IMR-90 (cell line): ENCODE data around the gene DPP8. TPM values are rescaled to one million over a fixed set of nuclear protein-coding genes. Genes with fewer than 3 reads are reported as not detected.

Experiments used
- ATAC-seq: fragments of 200-7000 bp; cut with Tn5 transposase; 2 replicates; pipeline ENCODE4 v1.9.1; 2020; ENCODE audit warnings: low read depth, mild to moderate bottlenecking, moderate library complexity
- BruUV-seq: library from RNA; stranded (reverse); fragments of 400-500 nt; replicated peaks from 2 replicates; lab custom pipeline; 2021; lab: Mats Ljungman, UMichigan
- CTCF ChIA-PET: fragments of 300-600 bp; formaldehyde crosslinking; extraction: SDS; loops from one replicate; lab custom pipeline; 2021; ENCODE audit warnings: antibody characterized with exemption; lab: Yijun Ruan, JAX
- POLR2A ChIA-PET: fragments of 300-600 bp; sonication (Branson Sonifier 250); formaldehyde crosslinking; loops from one replicate; lab custom pipeline; 2022; ENCODE audit warnings: antibody characterized with exemption; ENCODE audit not compliant: unreplicated experiment; lab: Charles Lee
- DNase-seq: peaks from one replicate; pipeline ENCODE4 v3.0.0; 2013
- H2AFZ ChIP-seq: replicated peaks from 2 replicates; pipeline ENCODE3; 2013; ENCODE audit warnings: low read length, mild to moderate bottlenecking; ENCODE audit not compliant: poor library complexity
- H2AK5ac ChIP-seq: 2 replicates; pipeline ENCODE4 v1.6.1; 2013; ENCODE audit warnings: low read depth, low read length, inconsistent platforms
- H2AK9ac ChIP-seq: replicated peaks from 2 replicates; pipeline ENCODE3; 2013; ENCODE audit warnings: mild to moderate bottlenecking, low read depth, low read length, moderate library complexity; ENCODE audit not compliant: poor library complexity
- H2BK120ac ChIP-seq: 2 replicates; pipeline ENCODE4 v1.6.1; 2013; ENCODE audit warnings: low read depth, low read length, inconsistent platforms
- H2BK15ac ChIP-seq: 3 replicates; pipeline ENCODE4 v1.6.1; 2013; ENCODE audit warnings: low read depth, low read length, inconsistent platforms
- H2BK20ac ChIP-seq: 2 replicates; pipeline ENCODE4 v1.6.1; 2013; ENCODE audit warnings: low read depth, mild to moderate bottlenecking, inconsistent platforms, low read length, moderate library complexity
- H2BK5ac ChIP-seq: 2 replicates; pipeline ENCODE4 v1.6.1; 2013; ENCODE audit warnings: mild to moderate bottlenecking, low read depth, low read length, inconsistent platforms; ENCODE audit not compliant: poor library complexity, severe bottlenecking
- H3K14ac ChIP-seq: replicated peaks from 2 replicates; pipeline ENCODE4 v1.6.1; 2013; ENCODE audit warnings: low read depth, low read length, inconsistent platforms
- H3K18ac ChIP-seq: 2 replicates; pipeline ENCODE4 v1.6.1; 2013; ENCODE audit warnings: low read depth, low read length, control low read depth
- H3K23ac ChIP-seq: 2 replicates; pipeline ENCODE4 v1.6.1; 2013; ENCODE audit warnings: low read depth, low read length, inconsistent platforms
- H3K27ac ChIP-seq: 2 replicates; pipeline ENCODE4 v1.5.1; 2013; ENCODE audit warnings: mild to moderate bottlenecking, control low read depth, low read length; ENCODE audit not compliant: insufficient read depth
- H3K27me3 ChIP-seq: 2 replicates; pipeline ENCODE4 v1.6.1; 2013; ENCODE audit warnings: low read length; ENCODE audit not compliant: control insufficient read depth, insufficient read depth
- H3K36me3 ChIP-seq: 2 replicates; pipeline ENCODE4 v1.6.1; 2013; ENCODE audit warnings: low read length, mixed read lengths; ENCODE audit not compliant: control insufficient read depth, insufficient read depth
- H3K4ac ChIP-seq: 2 replicates; pipeline ENCODE4 v1.6.1; 2013; ENCODE audit warnings: low read depth, low read length, inconsistent platforms
- H3K4me1 ChIP-seq: 2 replicates; pipeline ENCODE4 v1.6.1; 2013; ENCODE audit warnings: low read length, mixed read lengths; ENCODE audit not compliant: control insufficient read depth, insufficient read depth
- H3K4me2 ChIP-seq: 2 replicates; pipeline ENCODE4 v1.6.1; 2013; ENCODE audit warnings: low read depth, mild to moderate bottlenecking, control low read depth, low read length, moderate library complexity
- H3K4me3 ChIP-seq: 2 replicates; pipeline ENCODE4 v1.5.1; 2013; ENCODE audit warnings: low read depth, mild to moderate bottlenecking, control low read depth, low read length, moderate library complexity; ENCODE audit not compliant: insufficient read depth
- H3K56ac ChIP-seq: 2 replicates; pipeline ENCODE4 v1.6.1; 2013; ENCODE audit warnings: low read length, inconsistent platforms; ENCODE audit not compliant: insufficient read depth; ENCODE audit errors: extremely low read depth
- H3K79me1 ChIP-seq, 2 experiments: 2 replicates each; pipeline ENCODE4 v1.6.1; 2013; ENCODE audit warnings: low read length in 2 of 2, inconsistent platforms in 1 of 2, low read depth in 1 of 2
- H3K9ac ChIP-seq: 2 replicates; pipeline ENCODE4 v1.6.1; 2013; ENCODE audit warnings: low read depth, low read length, control low read depth
- H3K9me1 ChIP-seq: 2 replicates; pipeline ENCODE4 v1.6.1; 2013; ENCODE audit warnings: low read length, inconsistent platforms; ENCODE audit not compliant: insufficient read depth
- H3K9me3 ChIP-seq: 2 replicates; pipeline ENCODE4 v1.6.1; 2013; ENCODE audit warnings: low read length; ENCODE audit not compliant: control insufficient read depth, insufficient read depth
- H4K20me1 ChIP-seq: 2 replicates; pipeline ENCODE4 v1.6.1; 2013; ENCODE audit warnings: low read length, inconsistent platforms; ENCODE audit not compliant: insufficient read depth
- H4K5ac ChIP-seq: 2 replicates; pipeline ENCODE4 v1.6.1; 2013; ENCODE audit warnings: mild to moderate bottlenecking, low read depth, low read length, control low read depth
- H4K8ac ChIP-seq, 2 experiments: 2 replicates each; pipeline ENCODE4 v1.6.1; 2013; ENCODE audit warnings: low read depth in 2 of 2, low read length in 2 of 2, control low read depth in 1 of 2, inconsistent platforms in 1 of 2
- H4K91ac ChIP-seq: 2 replicates; pipeline ENCODE4 v1.6.1; 2013; ENCODE audit warnings: low read depth, low read length, inconsistent platforms; ENCODE audit not compliant: insufficient read depth
- CEBPB ChIP-seq: IDR thresholded peaks from 2 replicates; pipeline ENCODE4 v1.6.1; 2012; ENCODE audit warnings: low read depth, low read length, improper control_type of control experiment
- CHD1 ChIP-seq: IDR thresholded peaks from 2 replicates; pipeline ENCODE4 v1.6.1; 2012; ENCODE audit warnings: low read depth, low read length, improper control_type of control experiment
- CTCF ChIP-seq: conservative IDR thresholded peaks from 2 replicates; pipeline ENCODE4 v1.5.1; 2012; ENCODE audit warnings: mild to moderate bottlenecking, low read depth, low read length, improper control_type of control experiment
- FOS ChIP-seq: fragments of 150-350 bp; IDR thresholded peaks from 2 replicates; pipeline ENCODE4 v1.6.1; 2016; ENCODE audit warnings: low read depth, low read length
- MAFK ChIP-seq: IDR thresholded peaks from 2 replicates; pipeline ENCODE4 v1.6.1; 2012; ENCODE audit warnings: low read depth, low read length, improper control_type of control experiment
- MAZ ChIP-seq: IDR thresholded peaks from 2 replicates; pipeline ENCODE4 v1.6.1; 2012; ENCODE audit warnings: low read depth, mild to moderate bottlenecking, low read length, improper control_type of control experiment, moderate library complexity, borderline replicate concordance
- NFE2L2 ChIP-seq: fragments of 150-350 bp; IDR thresholded peaks from 2 replicates; pipeline ENCODE4 v1.6.1; 2016; ENCODE audit warnings: low read depth, mild to moderate bottlenecking, low read length
- POLR2A ChIP-seq: IDR thresholded peaks from 2 replicates; pipeline ENCODE4 v1.6.1; 2012; ENCODE audit warnings: mild to moderate bottlenecking, low read depth, low read length
- RAD21 ChIP-seq: IDR thresholded peaks from 2 replicates; pipeline ENCODE4 v1.6.1; 2012; ENCODE audit warnings: low read length, improper control_type of control experiment
- RFX5 ChIP-seq: IDR thresholded peaks from 2 replicates; pipeline ENCODE4 v1.8.0; 2012; ENCODE audit warnings: low read depth, mild to moderate bottlenecking, low read length, moderate library complexity
- SMC3 ChIP-seq: fragments of 150-350 bp; IDR thresholded peaks from 2 replicates; pipeline ENCODE4 v1.6.1; 2016; ENCODE audit warnings: low read depth, mild to moderate bottlenecking, antibody characterized with exemption, low read length, moderate library complexity
- WGBS, 2 experiments: methylation state at CpG; one replicate each; pipeline versions ENCODE4 v1.1.5 to v1.1.7; 2013; ENCODE audit warnings: missing lambda C conversion rate in 2 of 2; ENCODE audit not compliant: insufficient read length in 1 of 2; ENCODE audit errors: extremely low coverage in 2 of 2; 5-methylcytosine and 5-hydroxymethylcytosine counted together
- dilution Hi-C: fragments of 300-500 bp; cut with HindIII; formaldehyde crosslinking; loops from one replicate; pipeline ENCODE4 v1.14.3; 2018; ENCODE audit warnings: low sequenced_read_pairs; ENCODE audit not compliant: unreplicated experiment
- in situ Hi-C: fragments of 300-500 bp; cut with MboI; formaldehyde crosslinking; loops from 3 replicates; pipeline ENCODE4 v1.14.3; 2019; ENCODE audit warnings: low sequenced_read_pairs, inconsistent platforms, mixed read lengths
- intact Hi-C: fragments of 100-400 bp; cut with micrococcal nuclease; formaldehyde crosslinking; loops from 2 replicates; pipeline ENCODE4 v1.10.0; 2022
- polyA plus RNA-seq, 3 experiments: library from polyadenylated mRNA; depleted of rRNA; stranded (reverse); fragments of >200 nt; gene quantifications; 2 replicates each; pipeline ENCODE4 v1.2.3, GENCODE V29; 2012; ENCODE audit warnings: low replicate concordance in 1 of 3
- total RNA-seq: library from RNA; depleted of rRNA; stranded (reverse); fragments of >200 nt; gene quantifications from 2 replicates; pipeline ENCODE4 v1.2.3, GENCODE V29; 2012

The DPP8 gene
- total and polyA plus RNA-seq, 2 of the 4 experiments (the other 2 are of a cell fraction): 10.7 to 29.4 TPM

- no peak overlapping the region for H4K8ac ChIP-seq
- POLR2A ChIA-PET: no interaction called here
- CTCF ChIA-PET: interaction anchor here (0.9 kb wide), 1 partner anchor 21 kb away, joined by 3 read pairs; no protein-coding TSS in a partner anchor
- no peak overlapping the region for H3K9ac ChIP-seq
- DNase-seq: no peak
- H2BK20ac ChIP-seq: no peak overlapping the region
- H3K56ac ChIP-seq: no peak overlapping the region
- no CpG with 5 or more reads among the region's 10 CpGs for WGBS, 2 experiments
- BruUV-seq: no TSS peak
- dilution Hi-C loops (no loop called here), intact Hi-C loops (loop anchor here (5.0 kb wide), 1 partner anchor 171 kb away; no protein-coding TSS in a partner anchor), in situ Hi-C loops (no loop called here)
- no peak overlapping the region for H2BK120ac ChIP-seq
- H2AK9ac ChIP-seq: no peak overlapping the region
- no peak for ATAC-seq
- H3K36me3 ChIP-seq: no peaks in the 10 kb centered on the region
- no peaks in the 10 kb centered on the region for H3K9me3 ChIP-seq
- no peaks in the 10 kb centered on the region for H4K20me1 ChIP-seq
- H3K27ac ChIP-seq: no peak overlapping the region
- H2BK5ac ChIP-seq: no peak overlapping the region
- H4K5ac ChIP-seq: no peak overlapping the region
- no peak overlapping the region for H2BK15ac ChIP-seq
- no peaks in the 10 kb centered on the region for H3K79me1 ChIP-seq
- H3K23ac ChIP-seq: no peak overlapping the region
- no peak overlapping the region for H3K4me2 ChIP-seq
- peaks cover 12% of the 10 kb centered on the region for H3K9me1 ChIP-seq
- H3K14ac ChIP-seq: no peak overlapping the region
- no peak overlapping the region for H3K18ac ChIP-seq
- H2AK5ac ChIP-seq: no peak overlapping the region
- no peak overlapping the region for H3K4ac ChIP-seq
- H2AFZ ChIP-seq: no peak overlapping the region
- no peak for TF ChIP-seq RAD21
- no peak for TF ChIP-seq CHD1
- TF ChIP-seq POLR2A: no peak
- TF ChIP-seq CEBPB: no peak
- no peak for TF ChIP-seq FOS
- no peak for TF ChIP-seq RFX5
- TF ChIP-seq MAFK: no peak
- TF ChIP-seq MAZ: no peak
- no peak for TF ChIP-seq CTCF
- TF ChIP-seq SMC3: no peak
- TF ChIP-seq NFE2L2: no peak
- H3K4me1 ChIP-seq: peaks cover 5% of the 10 kb centered on the region
- peaks cover 5% of the 10 kb centered on the region; the same call in 1 of the 2 replicates for H3K27me3 ChIP-seq
- no peak overlapping the region for H4K91ac ChIP-seq
- no peak overlapping the region for H3K4me3 ChIP-seq
Measured at GRCh38 chr15:65406424-65407000, 111.0 kb downstream of the DPP8 start.
